Hypothalamus (tissue), 51 donors: Measurements from ENCODE around the gene FARP1.
A peak's percentile ranks its signal among the peaks of the same experiment; 100 is the strongest.
"Not testable (repeated sequence)": the region's sequence is repeated elsewhere in the genome, so short reads cannot be mapped to it uniquely, and the experiment has no call there.

ENCODE experiments used
- DNase-seq, 51 donors: peaks; one replicate each; lab custom pipeline; 2025; lab: John Stamatoyannopoulos, UW

FARP1 gene

DNA sequence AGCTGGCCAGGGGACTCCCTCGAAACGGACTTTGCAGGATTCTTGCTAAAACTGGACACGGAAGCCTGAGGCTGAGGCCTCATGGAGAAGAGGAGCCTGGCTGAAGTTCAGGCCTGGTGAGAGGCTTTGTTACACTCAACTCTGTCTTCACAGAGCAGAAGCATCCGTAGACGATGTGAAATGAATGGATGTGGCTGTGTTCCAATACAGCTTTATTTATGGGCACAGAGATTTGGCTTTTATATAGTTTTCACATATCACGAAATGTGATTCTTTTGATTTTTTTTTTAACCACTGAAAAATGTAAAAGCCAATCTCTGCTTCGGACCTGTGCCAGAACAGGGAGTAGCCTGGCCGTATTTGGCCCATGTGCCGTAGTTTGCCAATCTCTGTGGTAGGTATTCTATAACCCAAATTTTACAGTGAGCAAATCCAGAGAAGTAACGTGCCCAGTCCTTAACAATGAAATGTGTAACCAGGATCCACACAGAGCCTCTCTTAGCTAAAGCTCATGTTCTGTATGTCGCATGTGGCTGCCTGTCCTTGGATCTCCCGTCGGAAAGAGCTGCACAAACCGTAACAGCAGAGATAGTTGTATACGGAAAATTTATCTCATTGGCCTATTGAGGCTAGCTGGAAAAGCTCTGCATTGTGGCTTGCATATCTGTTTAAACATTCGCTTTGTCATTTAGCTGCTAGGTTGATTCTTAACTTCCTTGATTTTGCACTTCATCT, 205.7 kb downstream of the FARP1 start:
- no peak for DNase-seq

DNA sequence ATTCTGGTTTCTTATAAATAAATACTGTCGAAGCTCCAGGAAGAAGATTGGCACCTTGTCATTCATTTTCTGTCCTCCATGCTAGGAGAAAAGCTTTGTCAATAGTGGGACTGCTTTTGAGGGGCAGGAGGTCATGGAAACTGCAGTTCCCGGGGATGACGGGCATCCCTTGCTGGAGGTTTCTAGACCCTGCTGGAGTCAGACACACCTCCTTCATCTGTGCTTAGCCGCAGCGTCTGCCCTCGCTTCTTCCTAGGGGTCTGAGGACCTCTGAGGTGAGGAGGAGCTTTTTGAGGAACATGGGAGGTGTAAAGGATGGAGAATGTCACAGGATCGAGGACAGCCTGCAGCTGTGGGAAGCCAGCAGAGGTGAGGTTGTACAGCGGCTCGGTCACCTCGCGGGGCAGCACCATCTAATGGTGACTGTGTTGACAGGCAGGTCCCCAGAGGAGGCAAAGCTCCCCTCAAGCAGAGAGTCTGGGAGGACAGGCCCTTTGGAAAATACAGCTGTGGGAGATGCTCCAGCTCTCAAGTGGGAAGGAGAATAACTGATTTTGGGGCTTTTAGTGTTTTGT, 206.9 kb downstream of the FARP1 start:
- peak in 2 of 51 donors; percentile 8 to 9 for DNase-seq

DNA sequence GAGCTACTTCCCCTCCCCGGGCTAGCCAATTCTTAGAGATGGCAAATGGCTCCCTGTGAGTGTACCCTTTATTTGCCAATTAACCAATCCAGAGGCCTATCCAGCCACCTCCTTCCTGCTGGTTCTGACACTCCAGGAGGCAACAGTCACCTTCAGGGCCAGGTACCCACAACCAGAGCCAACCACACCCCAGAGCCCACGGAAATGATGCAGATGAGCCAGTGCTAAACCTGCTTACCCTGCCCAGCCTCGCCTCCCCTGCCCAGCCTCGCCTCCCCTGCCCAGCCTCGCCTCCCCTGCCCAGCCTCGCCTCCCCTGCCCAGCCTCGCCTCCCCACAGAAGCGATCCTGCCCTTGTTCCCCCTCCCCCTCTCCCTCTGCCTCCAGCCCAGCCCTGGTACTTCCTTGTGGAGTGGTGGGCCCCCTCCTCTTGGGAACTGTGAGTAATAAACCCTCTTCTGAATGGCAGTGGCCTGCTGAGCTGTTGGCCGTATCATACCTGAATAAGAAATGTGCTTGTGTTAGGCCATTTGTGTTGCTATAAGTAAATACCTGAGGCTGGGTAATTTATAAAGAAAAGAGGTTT, 207.9 kb downstream of the FARP1 start:
- DNase-seq = no peak

DNA sequence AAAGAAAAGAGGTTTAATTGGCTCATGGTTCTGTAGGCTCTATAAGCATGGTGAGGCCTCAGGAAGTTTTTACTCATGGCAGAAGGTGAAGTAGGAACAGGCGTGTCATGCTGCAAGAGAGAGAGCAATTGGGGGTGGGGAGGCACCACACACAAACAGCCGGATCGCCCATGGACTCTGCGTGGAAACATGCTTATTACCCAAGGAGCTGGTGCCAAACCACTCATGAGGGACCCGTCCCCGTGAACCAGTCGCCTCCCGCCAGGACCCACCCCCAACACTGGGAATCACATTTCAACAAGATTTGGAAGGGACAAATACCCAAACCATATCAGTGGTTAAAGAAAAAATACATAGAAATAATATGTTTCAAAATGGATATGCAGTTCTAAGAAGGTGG, 208.7 kb downstream of the FARP1 start:
- DNase-seq = no peak

DNA sequence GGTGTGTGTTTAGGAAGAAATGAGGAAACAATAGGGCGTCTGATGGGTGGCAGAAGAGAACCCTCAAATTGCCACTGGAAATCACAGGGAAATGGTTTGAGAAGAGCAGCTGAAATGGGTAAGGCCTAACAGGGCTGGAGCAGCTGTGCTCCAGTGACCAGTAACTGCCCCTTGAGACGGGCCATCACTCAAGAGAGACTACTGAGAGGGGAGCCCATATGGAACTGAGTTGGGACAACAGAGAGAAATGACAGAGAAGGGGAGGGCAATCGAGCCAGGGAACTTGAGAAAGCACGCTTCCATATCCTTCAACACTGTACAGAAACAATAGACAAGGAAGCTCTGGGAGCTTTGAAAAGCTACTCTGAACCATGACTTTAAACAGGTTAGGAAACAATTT, 209.3 kb downstream of the FARP1 start:
- no peak for DNase-seq

DNA sequence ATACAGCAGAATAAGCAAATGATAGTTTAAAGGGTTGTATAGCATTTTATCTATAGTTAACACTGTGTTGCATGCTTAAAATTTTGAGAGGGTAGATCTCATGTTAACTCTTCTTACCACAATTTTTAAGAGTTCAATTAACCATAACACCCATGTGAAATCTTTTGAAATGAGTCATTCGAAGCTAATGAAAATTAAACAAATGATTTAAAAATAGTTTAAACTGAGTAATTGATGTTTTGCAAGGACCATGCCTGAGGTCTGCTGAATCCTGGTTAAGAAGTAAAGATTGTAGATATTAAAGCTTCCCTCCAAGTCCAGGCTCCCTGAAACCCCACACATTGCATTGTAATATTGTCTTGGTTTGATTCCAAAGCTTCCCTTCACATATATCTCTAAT, 210.9 kb downstream of the FARP1 start:
- DNase-seq = no peak

DNA sequence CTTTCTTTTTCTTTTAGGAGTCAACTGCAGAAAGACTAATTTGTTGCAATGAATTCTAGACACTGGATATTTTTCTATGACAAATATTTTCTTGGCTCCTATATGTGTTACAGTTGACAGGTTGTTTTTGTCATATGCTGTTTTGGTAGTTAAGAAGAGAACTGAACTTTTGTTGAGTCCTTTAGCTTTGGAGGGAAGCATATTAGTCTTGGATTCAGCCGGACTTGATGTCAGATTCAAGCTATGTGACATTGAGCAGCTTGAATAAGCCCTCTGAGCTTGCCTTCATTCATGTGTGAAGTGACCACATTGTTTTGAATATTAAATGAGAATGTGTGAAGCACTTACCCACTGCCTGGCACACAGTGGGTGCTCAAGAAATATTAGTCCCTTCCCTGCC, 216.0 kb downstream of the FARP1 start:
- DNase-seq = no peak

DNA sequence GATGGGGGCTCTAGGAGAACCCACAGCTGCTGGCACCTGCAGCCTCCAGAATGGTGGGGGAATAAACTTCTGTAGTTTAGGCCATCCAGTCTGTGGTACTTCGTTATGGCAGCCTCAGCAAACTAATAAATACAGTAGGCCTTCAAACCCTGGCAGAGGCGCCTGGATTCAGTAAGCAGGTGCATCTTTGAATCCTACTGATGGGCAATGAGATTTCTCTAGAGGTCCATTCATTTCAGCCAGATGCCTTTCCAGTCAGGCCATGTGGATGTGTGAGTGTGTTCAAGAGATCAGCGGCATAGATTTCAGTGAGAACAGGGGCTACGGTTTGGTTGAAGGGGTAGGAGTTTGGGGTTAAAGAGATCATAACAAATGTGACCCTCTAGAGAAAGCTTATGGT, 217.7 kb downstream of the FARP1 start:
- no peak for DNase-seq

DNA sequence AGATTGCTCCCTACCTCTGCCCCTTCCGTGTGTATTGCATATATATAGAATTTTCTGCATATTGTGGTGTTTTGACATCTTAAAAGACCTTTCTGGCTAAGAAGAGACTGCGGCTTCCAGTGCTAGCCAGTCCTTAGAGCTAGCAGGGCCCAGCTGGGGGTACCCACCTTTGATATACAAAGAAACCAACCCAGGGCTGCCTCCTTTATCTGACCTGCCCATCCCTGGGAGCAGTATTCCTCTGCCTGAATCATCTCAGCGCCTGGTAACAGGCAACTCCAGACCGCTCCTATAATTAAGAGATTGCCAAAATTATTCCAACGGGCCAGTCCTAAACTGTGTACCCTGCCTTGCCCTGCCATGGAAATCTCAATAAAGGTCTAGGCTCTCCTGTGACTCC, 220.4 kb downstream of the FARP1 start:
- no peak for DNase-seq

DNA sequence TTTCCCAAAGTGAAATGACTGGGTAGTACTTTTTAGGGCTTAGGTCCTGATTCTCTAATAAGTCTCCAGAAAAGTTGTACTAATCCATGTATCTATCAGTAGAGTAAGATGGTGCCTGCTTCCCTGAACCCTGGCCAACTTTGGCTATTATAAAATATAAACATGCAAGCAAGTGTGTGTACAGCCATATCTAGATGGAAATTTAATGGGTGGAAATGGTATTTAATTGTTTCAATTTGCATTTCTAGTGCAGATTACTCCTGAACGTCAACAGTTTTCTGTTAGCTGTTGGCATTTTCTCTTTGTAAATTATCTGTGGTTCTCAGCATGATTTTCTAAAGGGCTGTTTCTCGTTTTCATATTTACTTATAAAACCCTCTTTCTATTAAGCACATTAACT, 221.3 kb downstream of the FARP1 start:
- no peak for DNase-seq

DNA sequence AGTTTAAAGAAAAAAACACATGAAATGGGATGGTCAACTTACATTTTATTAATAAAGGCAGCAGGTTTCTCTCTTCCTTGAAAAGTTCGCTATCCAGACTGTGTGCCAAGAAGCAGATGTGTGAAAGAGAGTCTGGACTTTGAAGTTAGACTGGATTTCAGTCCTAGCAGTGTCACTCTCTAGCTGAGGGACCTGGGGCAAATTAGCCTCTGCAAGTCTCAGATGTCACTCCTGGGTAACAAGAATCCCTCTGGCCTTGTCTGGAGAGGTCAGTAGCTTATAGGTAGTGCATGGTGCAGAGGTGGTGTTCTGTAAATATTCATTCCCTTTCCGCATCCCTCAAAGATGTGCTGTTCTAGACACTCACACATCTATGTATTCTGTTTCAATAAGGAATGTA, 221.8 kb downstream of the FARP1 start:
- DNase-seq = no peak

DNA sequence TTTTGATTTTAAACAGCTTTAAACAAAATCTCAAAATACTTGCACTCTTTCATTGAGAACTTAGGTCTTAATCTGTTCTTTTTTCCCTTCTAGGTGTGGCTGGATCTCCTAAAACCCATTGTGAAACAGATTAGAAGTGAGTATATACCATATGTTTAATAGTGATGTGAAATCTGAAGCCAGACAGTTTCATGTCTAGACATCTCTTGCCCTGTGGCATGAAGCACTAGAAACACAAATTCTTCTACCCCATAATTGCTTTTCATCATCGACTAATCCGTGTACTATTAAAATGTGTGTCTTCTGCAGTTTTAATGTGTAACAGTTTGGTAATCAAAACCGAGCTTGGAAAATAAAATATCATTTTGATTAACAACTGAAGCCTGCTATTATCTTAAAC, 222.4 kb downstream of the FARP1 start:
- no peak for DNase-seq

DNA sequence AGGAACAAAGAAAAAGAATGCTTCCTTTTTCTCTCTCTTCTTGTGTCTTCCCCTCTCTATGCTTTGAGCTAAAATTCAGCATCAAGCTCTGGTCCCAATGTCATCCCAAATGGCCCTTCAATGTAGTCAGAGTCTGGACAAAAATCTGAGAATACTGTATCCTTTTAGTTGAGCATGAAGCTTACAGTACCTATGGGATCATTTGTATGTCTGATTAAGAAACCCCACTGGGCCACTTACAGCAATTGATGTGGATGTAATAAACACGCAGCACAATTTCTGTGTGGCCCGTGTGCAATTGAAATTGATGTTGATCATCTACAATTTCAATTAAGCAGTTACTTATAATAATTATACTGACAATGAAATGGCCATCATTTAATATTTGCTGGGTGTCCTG, 223.1 kb downstream of the FARP1 start:
- DNase-seq = no peak

DNA sequence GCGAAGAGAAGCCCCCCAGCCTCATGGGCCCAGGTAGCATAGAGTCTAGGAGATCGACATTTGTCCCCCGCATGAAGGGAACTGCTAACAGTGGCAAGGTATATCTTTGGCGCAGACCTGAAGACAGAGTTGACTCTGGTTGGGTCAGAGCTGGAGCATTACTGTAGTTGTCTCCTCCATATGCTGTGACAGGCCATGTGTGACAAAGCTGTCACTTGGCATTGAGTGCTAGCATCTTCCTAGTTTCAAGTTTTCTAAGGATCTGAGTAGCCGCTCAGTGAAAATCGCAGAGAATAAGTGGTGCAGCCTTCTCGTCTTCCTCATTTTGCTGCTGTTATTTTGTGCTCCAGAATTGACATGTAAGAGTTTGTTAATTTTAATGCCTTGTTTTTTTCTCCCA, 223.5 kb downstream of the FARP1 start:
- no peak for DNase-seq

DNA sequence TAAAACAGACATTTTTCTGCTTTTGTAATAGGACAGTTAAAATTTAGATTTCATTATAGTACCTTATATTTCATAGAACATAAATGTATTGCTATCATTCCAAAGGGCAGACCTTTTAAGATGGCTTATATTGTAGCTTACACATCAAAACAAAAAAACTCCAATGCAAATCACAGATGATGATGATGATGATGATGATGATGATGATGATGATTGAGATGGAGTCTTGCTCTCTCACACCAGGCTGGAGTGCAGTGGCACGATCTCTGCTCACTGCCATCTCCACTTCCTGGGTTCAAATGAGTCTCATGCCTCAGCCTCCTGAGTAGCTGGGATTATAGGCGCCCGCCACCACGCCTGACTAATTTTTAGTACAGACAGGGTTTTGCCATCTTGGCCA, 224.1 kb downstream of the FARP1 start:
- no peak for DNase-seq

DNA sequence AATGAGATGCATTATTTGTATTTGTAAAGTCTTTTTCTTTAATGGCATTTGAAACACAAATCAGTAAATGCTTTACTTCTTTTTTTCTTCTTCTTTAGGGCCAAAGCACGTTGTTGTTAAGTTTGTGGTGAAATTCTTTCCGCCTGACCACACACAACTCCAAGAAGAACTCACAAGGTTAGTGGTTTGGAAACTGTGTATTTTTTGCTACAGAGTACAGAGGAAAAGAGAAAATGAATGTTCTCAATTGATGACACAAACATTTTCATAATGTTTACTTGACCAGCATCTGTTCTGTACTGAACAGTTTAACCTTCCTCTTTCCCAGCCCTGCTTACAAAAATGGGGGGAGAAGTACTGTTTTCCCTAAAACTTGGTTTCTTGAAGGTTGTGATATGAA, 225.1 kb downstream of the FARP1 start:
- DNase-seq = no peak

DNA sequence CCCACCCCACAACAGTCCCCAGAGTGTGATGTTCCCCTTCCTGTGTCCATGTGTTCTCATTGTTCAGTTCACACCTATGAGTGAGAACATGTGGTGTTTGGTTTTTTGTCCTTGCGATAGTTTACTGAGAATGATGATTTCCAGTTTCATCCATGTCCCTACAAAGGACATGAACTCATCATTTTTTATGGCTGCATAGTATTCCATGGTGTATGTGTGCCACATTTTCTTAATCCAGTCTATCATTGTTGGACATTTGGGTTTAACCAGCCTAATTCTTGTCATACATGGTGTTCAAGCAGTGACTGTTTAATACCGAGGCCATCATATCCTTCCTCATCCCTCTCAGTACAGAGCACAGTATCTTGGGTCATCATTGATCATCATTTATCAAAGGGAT, 226.6 kb downstream of the FARP1 start:
- not testable (repeated sequence) for DNase-seq

DNA sequence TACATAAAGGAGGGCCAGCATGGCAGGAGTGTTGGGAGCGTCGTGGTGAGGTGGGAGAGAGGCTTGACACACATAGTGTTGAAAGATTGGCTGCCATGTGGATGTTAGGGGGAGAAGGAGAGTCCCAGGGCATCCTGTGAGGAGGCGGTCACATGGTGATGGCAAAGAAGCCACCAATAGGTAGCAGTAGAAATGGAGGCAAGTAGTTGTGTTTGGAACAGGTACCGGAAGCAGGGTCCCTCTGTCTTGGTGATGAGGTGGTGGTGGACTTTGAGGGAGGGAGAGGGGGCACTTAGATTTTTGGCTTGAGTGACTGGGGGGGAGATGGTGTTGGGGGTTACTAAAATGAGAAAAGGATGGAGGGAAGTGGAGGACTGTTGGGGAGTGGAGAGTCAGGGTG, 227.4 kb downstream of the FARP1 start:
- no peak for DNase-seq

DNA sequence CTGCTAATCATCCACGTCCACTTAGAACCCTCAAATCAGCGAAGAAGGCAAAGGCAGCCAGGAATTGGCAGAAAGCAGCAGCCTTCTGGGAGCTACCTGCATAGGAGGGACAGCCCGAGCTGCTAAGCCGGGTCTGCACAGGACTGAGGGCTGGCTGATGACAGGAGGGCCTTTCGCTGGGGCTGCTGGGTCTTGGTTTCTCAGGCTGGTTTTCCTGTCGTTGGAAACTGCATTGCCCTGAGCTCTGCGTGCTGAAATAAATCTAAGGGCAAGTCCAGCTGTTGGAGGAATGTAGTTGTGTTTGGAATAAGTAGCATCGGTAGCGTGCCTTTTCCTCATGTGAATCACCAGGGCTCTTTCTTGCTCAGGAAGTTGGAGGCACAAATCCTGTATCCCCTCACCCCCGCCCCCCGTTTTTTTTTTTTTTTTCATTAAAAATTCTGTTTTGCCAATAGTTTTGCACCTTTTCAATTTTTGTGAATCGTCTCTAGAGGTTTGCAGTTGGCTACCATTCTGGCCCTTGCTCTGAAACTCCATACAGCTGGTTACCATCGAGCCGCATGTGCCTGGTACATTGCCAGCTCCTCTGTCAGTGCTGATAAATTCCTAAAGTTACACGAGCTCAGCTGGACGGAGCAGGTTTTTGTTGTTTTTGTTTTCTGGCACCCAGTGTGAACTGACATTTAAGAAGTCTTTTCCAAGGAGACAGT, 228.1 kb downstream of the FARP1 start:
- DNase-seq = no peak

DNA sequence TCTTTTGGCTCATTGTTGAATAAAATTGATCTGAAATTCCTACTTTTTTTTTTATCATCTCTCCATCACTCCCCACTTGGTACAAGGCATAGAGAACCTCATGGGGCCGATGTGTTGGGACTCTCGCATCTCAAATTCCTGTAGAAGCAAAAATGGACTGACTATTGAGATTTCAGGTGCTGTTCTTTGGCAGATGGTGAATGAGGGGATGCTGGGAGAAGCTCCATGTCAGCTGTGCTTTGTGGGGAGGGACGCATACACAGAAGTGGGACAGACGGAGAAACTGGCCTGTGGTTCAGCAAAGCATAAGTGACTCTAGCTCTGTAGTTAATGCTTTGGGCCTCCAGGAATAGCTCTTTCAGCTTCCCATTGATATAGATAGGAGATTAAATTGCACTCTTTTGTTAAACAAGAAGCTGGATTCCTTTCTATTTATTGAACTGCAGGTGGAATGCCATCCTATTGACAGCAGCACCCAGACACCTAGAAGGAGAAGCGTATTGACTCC, 228.7 kb downstream of the FARP1 start:
- no peak for DNase-seq

DNA sequence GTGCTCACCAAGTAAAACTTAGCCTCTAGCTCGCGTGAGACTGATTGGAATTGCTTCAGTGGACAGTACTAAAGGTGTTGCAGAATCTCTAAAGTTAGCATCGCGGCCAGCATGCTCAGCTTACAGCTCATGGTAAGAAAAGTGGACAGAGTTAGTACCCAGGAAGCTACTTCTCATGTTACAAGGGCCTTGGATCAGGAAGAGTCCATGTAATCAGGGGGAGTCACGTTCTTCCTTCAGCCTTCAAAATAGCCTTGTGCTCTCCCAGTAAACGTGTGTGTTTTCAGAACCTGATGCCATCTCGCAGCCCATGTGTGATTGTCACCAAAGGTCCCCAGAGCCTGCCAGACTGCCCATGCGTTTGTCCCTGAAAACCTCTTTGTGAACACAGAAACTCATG, 230.0 kb downstream of the FARP1 start:
- no peak for DNase-seq

DNA sequence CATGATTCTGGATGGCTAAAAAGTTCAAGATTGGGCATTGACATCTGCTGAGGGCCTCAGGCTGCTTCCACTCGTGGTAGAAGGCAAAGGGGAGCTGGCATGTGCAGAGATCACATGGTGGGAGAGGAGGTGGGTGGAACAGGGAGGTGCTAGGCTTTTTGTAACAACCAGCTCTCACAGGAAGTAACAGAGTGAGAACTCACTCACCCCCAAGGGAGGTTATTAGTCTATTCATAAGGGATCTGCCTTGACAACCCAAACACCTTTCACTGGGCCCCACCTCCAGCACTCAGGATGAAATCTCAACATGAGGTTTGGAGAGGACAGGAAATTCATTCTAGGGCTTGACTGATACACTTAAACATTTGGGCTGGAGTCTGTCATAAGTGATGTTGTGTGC, 231.9 kb downstream of the FARP1 start:
- no peak for DNase-seq
